Left lung (tissue), 10 donors: ENCODE results near the gene SLC5A6. TPM values are rescaled to one million over a fixed set of nuclear protein-coding genes. Genes with fewer than 3 reads are reported as not detected.

Experiments
- ATAC-seq: fragments of 200-7000 bp; cut with Tn5 transposase; one replicate; pipeline ENCODE4 v1.9.1; 2020; ENCODE audit warnings: moderate library complexity
- DNase-seq, 4 donors: peaks; one replicate each; pipeline ENCODE4 v3.0.0-alpha.2; 2013 to 2020
- H3K27ac ChIP-seq, 2 donors: fragments of 200-600 bp; sonication (generic) in 1 of 2; one replicate each; pipeline versions ENCODE4 v1.5.0 to v1.8.0; 2020 to 2021
- H3K27me3 ChIP-seq, 2 donors: fragments of 200-600 bp; sonication (generic) in 1 of 2; one replicate each; pipeline versions ENCODE4 v1.5.0 to v1.8.0; 2020 to 2021
- H3K36me3 ChIP-seq, 2 donors: fragments of 200-600 bp; sonication (generic) in 1 of 2; one replicate each; pipeline versions ENCODE4 v1.5.0 to v1.8.0; 2020 to 2021
- H3K4me1 ChIP-seq, 2 donors: fragments of 200-600 bp; one replicate each; pipeline ENCODE4 v1.8.0; 2021
- H3K4me3 ChIP-seq, 2 donors: fragments of 200-600 bp; sonication (generic) in 1 of 2; one replicate each; pipeline versions ENCODE4 v1.5.0 to v1.8.0; 2020 to 2021; ENCODE audit warnings: mild to moderate bottlenecking in 1 of 2
- H3K9me3 ChIP-seq, 2 donors: fragments of 200-600 bp; sonication (generic) in 1 of 2; one replicate each; pipeline versions ENCODE4 v1.5.0 to v1.8.0; 2020 to 2021
- CTCF ChIP-seq, 2 donors: fragments of 200-600 bp; sonication (generic) in 1 of 2; IDR thresholded peaks; one replicate each; pipeline versions ENCODE4 v1.5.0 to v1.8.0; 2021; ENCODE audit warnings: antibody characterized with exemption in 2 of 2
- intact Hi-C, 2 donors: fragments of 100-400 bp; cut with DNase I; formaldehyde crosslinking; loops; one replicate each; pipeline versions ENCODE4 v1.11.2 to v1.14.2; 2022
- polyA plus RNA-seq, 6 donors: library from polyadenylated mRNA; unstranded; fragments of 120-200 nt; gene quantifications; one replicate each; pipeline ENCODE4 v1.2.1, GENCODE V29; 2013; ENCODE audit not compliant: insufficient read length in 6 of 6
- total RNA-seq, 2 donors: library from RNA; stranded (reverse); fragmentation: NEBNext Ultra II Directional; extraction: Animal tissue kit (Norgen Biotek cat#: 25700); gene quantifications; one replicate each; pipeline ENCODE4 v1.2.1, GENCODE V29; 2021
- donor health status: DM: no; HTN: yes; CAD: no.
- donor health status: DM: no; HTN: no; CAD: no.

The SLC5A6 gene
- total and polyA plus RNA-seq, 8 donors: 24.1 to 47.2 (median 31.7) TPM

- no peak for TF ChIP-seq CTCF (IDR thresholded peaks at IDR 0.05)
- peaks cover 0 to 26% of the 10 kb centered on the region in 2 donors for H3K27me3 ChIP-seq
- no peaks in the 10 kb centered on the region for H3K36me3 ChIP-seq
- H3K4me3 ChIP-seq: no peak overlapping the region
- intact Hi-C loops: no loop called here
- no peak for ATAC-seq
- no peak overlapping the region for H3K27ac ChIP-seq
- H3K4me1 ChIP-seq: peaks cover 0 to 16% of the 10 kb centered on the region in 2 donors
- no peak for DNase-seq
- no peaks in the 10 kb centered on the region for H3K9me3 ChIP-seq
These were observed 41.3 kb downstream of the SLC5A6 start for GRCh38 chr2:27170581-27171337.

GRCh38 chr2:27164960-27165763 is 46.9 kb downstream of the SLC5A6 start:
- DNase-seq: no peak
- no peak for TF ChIP-seq CTCF (IDR thresholded peaks at IDR 0.05)
- peaks cover 0 to 8% of the 10 kb centered on the region in 2 donors for H3K27me3 ChIP-seq
- no peak overlapping the region for H3K4me3 ChIP-seq
- H3K4me1 ChIP-seq: peaks cover 0 to 8% of the 10 kb centered on the region in 2 donors
- H3K9me3 ChIP-seq: no peaks in the 10 kb centered on the region
- no peak overlapping the region for H3K27ac ChIP-seq
- ATAC-seq: no peak
- intact Hi-C loops: no loop called here
- no peaks in the 10 kb centered on the region for H3K36me3 ChIP-seq

DNA sequence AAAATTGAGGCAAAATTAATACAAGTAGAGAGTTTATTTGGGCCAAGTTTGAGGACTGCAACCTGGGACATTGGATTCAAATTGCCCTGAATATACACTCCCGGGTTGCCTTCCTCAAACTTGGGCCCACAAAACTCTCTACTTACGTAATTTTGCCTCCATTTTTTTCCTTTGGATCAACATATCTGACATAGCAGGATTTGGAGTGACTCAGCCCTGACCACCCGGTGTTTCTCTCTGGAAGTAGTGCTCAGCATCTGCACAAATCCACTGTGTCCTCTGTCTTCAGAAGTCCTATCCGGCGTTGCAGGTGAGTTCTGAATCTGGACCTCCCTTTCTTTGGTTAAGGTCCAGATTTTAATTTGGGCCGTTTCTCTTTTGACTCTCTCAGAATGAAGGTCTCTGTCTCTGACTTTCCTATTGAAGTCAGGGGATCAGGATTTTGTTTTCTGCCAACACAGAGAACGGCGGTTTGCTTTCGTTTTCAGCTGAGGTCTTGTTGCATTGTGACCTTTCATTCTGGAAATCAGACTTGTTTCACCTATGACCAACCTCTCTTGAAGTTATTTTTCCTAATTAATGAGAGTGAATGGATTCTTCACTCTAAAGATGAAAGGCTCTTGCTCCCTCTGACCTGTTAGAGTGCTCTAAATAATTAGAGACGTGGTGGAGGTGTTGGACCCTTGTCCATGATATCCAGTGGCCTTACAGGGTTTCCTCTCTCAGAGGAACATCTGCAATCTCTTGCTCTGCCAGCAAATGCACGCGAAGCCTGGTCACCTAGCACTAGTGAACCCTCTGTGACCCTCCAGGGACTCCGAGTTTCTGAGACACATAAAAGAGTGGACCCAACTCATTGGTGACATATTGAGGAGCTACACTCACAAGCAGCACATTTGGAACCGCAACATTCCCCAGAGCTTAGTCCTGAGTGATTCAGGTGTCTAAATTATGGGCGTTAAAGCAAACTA is 49.6 kb downstream of the SLC5A6 start:
- H3K4me3 ChIP-seq: no peak overlapping the region
- H3K9me3 ChIP-seq: no peaks in the 10 kb centered on the region
- H3K27me3 ChIP-seq: no peaks in the 10 kb centered on the region
- no peaks in the 10 kb centered on the region for H3K36me3 ChIP-seq
- H3K27ac ChIP-seq: no peak overlapping the region
- ATAC-seq (no peak), DNase-seq (no peak)
- intact Hi-C loops: no loop called here
- no peaks in the 10 kb centered on the region for H3K4me1 ChIP-seq
- TF ChIP-seq CTCF (IDR thresholded peaks at IDR 0.05): no peak

- H3K4me3 ChIP-seq: no peak overlapping the region
- H3K36me3 ChIP-seq: no peaks in the 10 kb centered on the region
- H3K27me3 ChIP-seq: no peaks in the 10 kb centered on the region
- no peak for ATAC-seq
- intact Hi-C loops: no loop called here
- no peak for TF ChIP-seq CTCF (IDR thresholded peaks at IDR 0.05)
- no peak for DNase-seq
- H3K4me1 ChIP-seq: no peaks in the 10 kb centered on the region
- no peak overlapping the region for H3K27ac ChIP-seq
- no peaks in the 10 kb centered on the region for H3K9me3 ChIP-seq
These were observed 51.9 kb downstream of the SLC5A6 start for GRCh38 chr2:27160191-27160590.
